ENCODE data around the gene S100A7A. TPM values are rescaled to one million over a fixed set of nuclear protein-coding genes. Genes with fewer than 3 reads are reported as not detected.

S100A7A gene
- total RNA-seq, 4 donors from 2014 or later = not detected

- Histone ChIP-seq H3K27ac (no peak overlapping the region), H3K4me1 (no peaks in the 10 kb centered on the region), H3K27me3 (no peaks in the 10 kb centered on the region), H3K4me3 (no peak overlapping the region), H3K36me3 (no peaks in the 10 kb centered on the region), H3K9me3 (no peaks in the 10 kb centered on the region)
- no peak for DNase-seq
- TF ChIP-seq CTCF (IDR thresholded peaks at IDR 0.05) (no peak), POLR2A (IDR thresholded peaks at IDR 0.05) (no peak)
These were observed 4.0 kb downstream of the S100A7A start for GRCh38 chr1:153420306-153420705.

GRCh38 chr1:153422450-153423068 is 6.2 kb downstream of the S100A7A start:
- H3K27ac ChIP-seq = no peak overlapping the region
- no peaks in the 10 kb centered on the region for H3K4me1 ChIP-seq
- no peaks in the 10 kb centered on the region for H3K27me3 ChIP-seq
- H3K4me3 ChIP-seq = no peak overlapping the region
- peak; percentile 35 to 81 (median 71) for DNase-seq
- H3K9me3 ChIP-seq = no peaks in the 10 kb centered on the region
- TF ChIP-seq POLR2A (IDR thresholded peaks at IDR 0.05) = no peak
- TF ChIP-seq CTCF (IDR thresholded peaks at IDR 0.05) = no peak
- H3K36me3 ChIP-seq = no peaks in the 10 kb centered on the region

- H3K4me3 ChIP-seq = no peak overlapping the region
- DNase-seq = no peak
- H3K36me3 ChIP-seq = no peaks in the 10 kb centered on the region
- H3K27ac ChIP-seq = no peak overlapping the region
- H3K9me3 ChIP-seq = no peaks in the 10 kb centered on the region
- no peak for TF ChIP-seq CTCF (IDR thresholded peaks at IDR 0.05)
- no peak for TF ChIP-seq POLR2A (IDR thresholded peaks at IDR 0.05)
- no peaks in the 10 kb centered on the region for H3K4me1 ChIP-seq
- no peaks in the 10 kb centered on the region for H3K27me3 ChIP-seq
These were observed 10.5 kb downstream of the S100A7A start for GRCh38 chr1:153426809-153427208.

- Histone ChIP-seq H3K36me3 (no peaks in the 10 kb centered on the region), H3K4me1 (no peaks in the 10 kb centered on the region), H3K27ac (no peak overlapping the region), H3K4me3 (no peak overlapping the region), H3K27me3 (no peaks in the 10 kb centered on the region), H3K9me3 (no peaks in the 10 kb centered on the region)
- DNase-seq = no peak
- TF ChIP-seq CTCF (IDR thresholded peaks at IDR 0.05) (no peak), POLR2A (IDR thresholded peaks at IDR 0.05) (no peak)
These were observed 11.8 kb downstream of the S100A7A start for GRCh38 chr1:153428073-153428638.

- H3K4me1 ChIP-seq = no peaks in the 10 kb centered on the region
- H3K4me3 ChIP-seq = no peak overlapping the region
- DNase-seq = no peak
- H3K9me3 ChIP-seq = no peaks in the 10 kb centered on the region
- TF ChIP-seq POLR2A (IDR thresholded peaks at IDR 0.05) = no peak
- TF ChIP-seq CTCF (IDR thresholded peaks at IDR 0.05) = no peak
- no peak overlapping the region for H3K27ac ChIP-seq
- H3K36me3 ChIP-seq = no peaks in the 10 kb centered on the region
- no peaks in the 10 kb centered on the region for H3K27me3 ChIP-seq
These were observed 12.5 kb downstream of the S100A7A start for GRCh38 chr1:153428791-153429190.

Data from Peyer's patch (tissue), 4 donors.